ENCODE results near the gene NDUFA11.
A peak's percentile ranks its signal among the peaks of the same experiment; 100 is the strongest.
"Not testable (repeated sequence)": the region's sequence is repeated elsewhere in the genome, so short reads cannot be mapped to it uniquely, and the experiment has no call there.

The NDUFA11 gene

DNA sequence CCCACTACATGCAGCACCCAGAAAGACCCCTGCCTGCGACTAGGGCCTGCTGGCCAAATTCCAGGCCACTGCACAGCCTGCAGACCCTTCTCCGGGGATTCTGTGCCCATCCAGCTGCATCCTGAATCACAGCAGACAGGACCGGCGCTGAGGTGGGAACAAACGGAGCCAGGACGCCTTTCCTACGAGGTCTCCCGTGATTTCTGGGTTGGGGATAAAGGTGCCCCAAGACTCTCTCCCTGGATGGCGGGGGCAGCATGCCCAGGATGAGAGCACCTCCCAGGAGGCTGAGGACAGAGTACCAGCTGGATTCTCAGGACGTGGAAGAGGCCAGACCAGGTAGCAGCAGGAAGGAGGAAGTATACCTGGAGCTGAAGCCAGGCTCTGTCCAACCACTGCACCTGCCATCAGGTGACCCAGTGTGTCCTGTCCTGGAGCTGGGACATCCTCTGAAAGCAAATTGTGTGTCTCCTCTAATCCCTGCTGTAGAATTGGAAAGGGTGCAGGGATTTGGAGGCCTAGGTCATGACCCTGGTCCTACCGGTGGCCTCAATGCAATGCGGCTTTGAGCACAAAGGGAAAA, 29.9 kb downstream of the NDUFA11 start:
- no peak overlapping the region for H3K4me3 ChIP-seq (ENCODE audit: low read length)
- H3K36me3 ChIP-seq (ENCODE audit: control insufficient read depth, insufficient read depth, low read length), result no peaks in the 10 kb centered on the region
- no peak overlapping the region for H3K9ac ChIP-seq (ENCODE audit: low read length)
- H3K27ac ChIP-seq (ENCODE audit: low read depth, low read length), result no peak overlapping the region
- H3K27me3 ChIP-seq (ENCODE audit: control insufficient read depth, insufficient read depth, low read length), result no peaks in the 10 kb centered on the region
- no peaks in the 10 kb centered on the region for H3K4me1 ChIP-seq (ENCODE audit: control insufficient read depth, insufficient read depth, low read length)

DNA sequence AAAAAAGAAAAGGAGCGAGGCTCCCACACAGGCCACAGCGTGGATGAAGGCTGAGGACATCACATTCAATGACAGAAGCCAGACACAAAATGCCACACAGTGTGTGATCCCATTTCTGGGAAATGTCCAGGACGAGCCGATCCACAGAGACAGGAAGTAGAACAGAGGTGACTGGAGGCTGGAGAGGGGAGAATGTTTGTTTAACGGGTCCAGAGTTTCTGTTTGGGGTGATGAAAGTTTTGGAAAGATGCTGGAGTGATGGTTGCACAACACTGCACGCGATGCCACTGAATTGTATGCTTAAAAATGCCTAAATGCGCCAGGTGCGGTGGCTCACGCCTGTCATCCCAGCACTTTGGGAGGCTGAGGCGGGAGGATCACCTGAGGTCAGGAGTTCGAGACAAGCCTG, 32.6 kb downstream of the NDUFA11 start:
- Histone ChIP-seq H3K27ac (ENCODE audit: low read depth, low read length) (no peak overlapping the region), H3K27me3 (ENCODE audit: control insufficient read depth, insufficient read depth, low read length) (no peaks in the 10 kb centered on the region), H3K4me1 (ENCODE audit: control insufficient read depth, insufficient read depth, low read length) (no peaks in the 10 kb centered on the region), H3K4me3 (ENCODE audit: low read length) (no peak overlapping the region), H3K36me3 (ENCODE audit: control insufficient read depth, insufficient read depth, low read length) (no peaks in the 10 kb centered on the region), H3K9ac (ENCODE audit: low read length) (no peak overlapping the region)

DNA sequence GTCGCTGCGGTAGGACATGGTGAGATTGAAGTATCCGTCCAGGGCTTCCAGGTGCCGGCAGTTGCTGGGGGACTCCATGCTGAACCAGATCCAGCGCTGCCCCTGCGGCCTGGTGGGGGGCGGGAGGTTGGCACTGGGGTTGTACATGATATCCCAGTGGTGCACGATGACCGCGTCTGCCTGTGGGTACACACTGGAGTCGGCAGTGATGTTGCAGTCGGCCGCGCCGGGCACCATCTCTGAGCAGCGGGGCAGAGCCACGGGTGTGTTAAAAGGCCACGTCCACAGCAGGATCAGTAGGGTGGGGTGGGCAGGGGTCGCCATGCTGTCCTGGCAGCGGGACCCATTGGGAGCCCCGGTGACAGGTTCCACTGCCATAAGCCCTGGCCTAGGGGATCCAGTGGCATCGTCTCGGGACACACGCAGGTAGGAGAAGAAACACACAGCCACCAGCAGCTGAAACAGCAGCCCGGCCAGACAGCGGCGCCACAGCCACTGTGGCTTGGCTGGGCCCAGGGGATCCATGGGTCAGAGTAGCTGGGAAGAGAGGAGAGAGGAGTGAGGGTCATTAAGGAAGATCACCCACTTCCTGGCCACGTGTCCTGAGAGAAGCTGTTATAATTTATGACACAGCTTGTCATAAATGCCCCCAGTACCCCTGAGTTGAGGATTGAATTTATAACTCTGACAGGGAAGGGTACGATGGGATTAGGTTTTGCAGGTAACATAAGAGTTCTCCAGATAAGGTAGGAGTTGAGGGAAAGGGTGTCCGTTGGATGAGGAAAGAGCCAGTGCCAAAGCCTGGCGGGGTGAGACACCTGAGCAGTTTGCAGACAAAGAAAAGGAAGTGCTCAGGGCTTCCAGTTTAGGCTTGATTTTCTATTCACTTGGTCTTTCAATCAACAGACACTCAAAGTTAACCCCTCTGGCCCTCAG, 36.1 kb downstream of the NDUFA11 start:
- Histone ChIP-seq H3K27ac (ENCODE audit: low read depth, low read length) (no peak overlapping the region), H3K9ac (ENCODE audit: low read length) (no peak overlapping the region), H3K36me3 (ENCODE audit: control insufficient read depth, insufficient read depth, low read length) (no peaks in the 10 kb centered on the region), H3K4me1 (ENCODE audit: control insufficient read depth, insufficient read depth, low read length) (no peaks in the 10 kb centered on the region), H3K27me3 (ENCODE audit: control insufficient read depth, insufficient read depth, low read length) (no peaks in the 10 kb centered on the region), H3K4me3 (ENCODE audit: low read length) (no peak overlapping the region)

DNA sequence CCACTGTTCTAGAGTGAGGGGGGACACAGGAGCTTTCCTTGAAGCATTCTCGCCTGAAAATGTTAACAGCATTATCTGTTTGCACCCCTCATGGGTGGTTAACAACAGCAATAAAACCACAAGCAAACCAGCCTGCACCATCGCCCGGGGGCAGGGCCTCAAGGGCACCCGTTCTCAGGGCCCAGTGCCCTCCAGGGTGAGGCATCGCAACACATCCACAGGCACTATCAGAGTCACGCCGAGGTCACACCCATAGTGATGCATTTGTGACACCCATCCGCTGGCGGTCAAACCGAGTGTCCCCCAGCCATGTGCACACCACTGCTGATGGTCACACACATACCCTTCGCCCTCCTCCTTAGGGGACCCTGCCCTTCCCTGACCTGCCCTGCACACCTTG, 37.8 kb downstream of the NDUFA11 start:
- H3K4me1 ChIP-seq (ENCODE audit: control insufficient read depth, insufficient read depth, low read length), result no peaks in the 10 kb centered on the region
- H3K36me3 ChIP-seq (ENCODE audit: control insufficient read depth, insufficient read depth, low read length), result no peaks in the 10 kb centered on the region
- no peak overlapping the region for H3K4me3 ChIP-seq (ENCODE audit: low read length)
- H3K27me3 ChIP-seq (ENCODE audit: control insufficient read depth, insufficient read depth, low read length), result no peaks in the 10 kb centered on the region
- no peak overlapping the region for H3K27ac ChIP-seq (ENCODE audit: low read depth, low read length)
- no peak overlapping the region for H3K9ac ChIP-seq (ENCODE audit: low read length)

DNA sequence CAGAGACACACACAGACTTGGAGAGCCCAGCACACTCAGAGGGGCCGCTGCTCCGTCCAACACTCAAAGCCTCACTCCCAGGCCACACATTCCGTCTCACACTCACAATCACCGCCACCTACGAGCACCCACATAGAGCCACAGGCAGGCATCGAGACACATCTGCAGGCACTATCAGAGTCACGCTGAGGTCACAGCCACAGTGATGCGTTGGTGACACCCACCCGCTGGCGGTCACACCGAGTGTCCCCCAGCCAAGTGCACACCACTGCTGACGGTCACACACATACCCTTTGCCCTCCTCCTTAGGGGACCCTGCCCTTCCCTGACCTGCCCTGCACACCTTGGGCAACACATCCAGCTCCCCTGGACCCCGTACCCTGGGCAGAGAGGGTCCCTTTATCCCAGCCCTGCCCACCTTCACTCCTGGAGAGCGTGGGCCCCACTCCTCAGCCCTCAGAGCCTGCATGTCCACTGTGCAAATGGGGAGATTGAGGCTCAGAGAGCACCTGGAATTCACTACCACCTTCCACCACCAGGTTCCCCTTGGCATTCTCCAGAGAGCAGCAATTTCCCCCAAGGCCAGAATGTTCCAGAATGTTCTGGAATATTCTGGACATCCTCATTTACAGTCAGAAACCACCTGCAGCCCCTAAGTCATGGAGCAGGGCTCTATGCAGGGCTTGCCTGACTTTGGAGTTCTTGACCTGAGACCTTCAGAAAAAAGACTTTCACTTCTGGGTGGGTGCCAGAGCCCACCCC, 38.7 kb downstream of the NDUFA11 start:
- no peak overlapping the region for H3K4me3 ChIP-seq (ENCODE audit: low read length)
- no peaks in the 10 kb centered on the region for H3K4me1 ChIP-seq (ENCODE audit: control insufficient read depth, insufficient read depth, low read length)
- H3K27ac ChIP-seq (ENCODE audit: low read depth, low read length), result no peak overlapping the region
- H3K9ac ChIP-seq (ENCODE audit: low read length), result no peak overlapping the region
- H3K27me3 ChIP-seq (ENCODE audit: control insufficient read depth, insufficient read depth, low read length), result no peaks in the 10 kb centered on the region
- no peaks in the 10 kb centered on the region for H3K36me3 ChIP-seq (ENCODE audit: control insufficient read depth, insufficient read depth, low read length)

DNA sequence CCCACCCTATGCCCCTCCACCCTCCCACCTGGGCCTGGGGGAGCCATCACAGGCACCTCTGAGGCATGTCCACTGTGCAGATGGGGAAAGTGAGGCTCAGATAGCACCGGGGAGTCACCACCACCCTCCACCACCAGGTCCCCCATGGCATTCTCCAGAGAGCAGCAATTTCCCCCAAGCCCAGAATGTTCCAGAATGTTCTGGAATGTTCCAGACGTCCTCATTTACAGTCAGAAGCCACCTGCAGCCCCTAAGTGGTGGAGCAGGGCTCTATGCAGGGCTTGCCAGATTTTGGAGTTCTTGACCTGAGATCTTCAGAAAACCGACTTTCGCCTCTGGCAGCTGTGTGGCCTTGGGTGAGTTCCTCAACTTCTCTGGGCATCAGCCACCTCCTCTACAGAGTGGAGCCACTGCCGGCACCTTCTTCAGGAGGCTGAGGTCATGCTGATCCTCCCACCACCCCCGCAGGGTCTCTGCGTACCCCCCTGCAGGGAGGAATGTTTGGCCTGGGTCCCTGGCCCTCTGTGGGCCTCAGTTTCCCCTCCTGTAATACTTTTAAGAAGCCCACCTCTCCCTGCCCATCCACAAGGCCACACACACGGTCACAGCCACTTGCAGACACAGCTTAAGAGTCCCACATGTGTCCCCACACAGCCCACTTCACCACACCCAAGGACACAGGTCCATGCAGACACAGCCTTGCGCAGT, 39.4 kb downstream of the NDUFA11 start:
- no peaks in the 10 kb centered on the region for H3K36me3 ChIP-seq (ENCODE audit: control insufficient read depth, insufficient read depth, low read length)
- H3K27ac ChIP-seq (ENCODE audit: low read depth, low read length), result no peak overlapping the region
- H3K9ac ChIP-seq (ENCODE audit: low read length), result no peak overlapping the region
- H3K4me3 ChIP-seq (ENCODE audit: low read length), result no peak overlapping the region
- no peaks in the 10 kb centered on the region for H3K27me3 ChIP-seq (ENCODE audit: control insufficient read depth, insufficient read depth, low read length)
- H3K4me1 ChIP-seq (ENCODE audit: control insufficient read depth, insufficient read depth, low read length), result no peaks in the 10 kb centered on the region

DNA sequence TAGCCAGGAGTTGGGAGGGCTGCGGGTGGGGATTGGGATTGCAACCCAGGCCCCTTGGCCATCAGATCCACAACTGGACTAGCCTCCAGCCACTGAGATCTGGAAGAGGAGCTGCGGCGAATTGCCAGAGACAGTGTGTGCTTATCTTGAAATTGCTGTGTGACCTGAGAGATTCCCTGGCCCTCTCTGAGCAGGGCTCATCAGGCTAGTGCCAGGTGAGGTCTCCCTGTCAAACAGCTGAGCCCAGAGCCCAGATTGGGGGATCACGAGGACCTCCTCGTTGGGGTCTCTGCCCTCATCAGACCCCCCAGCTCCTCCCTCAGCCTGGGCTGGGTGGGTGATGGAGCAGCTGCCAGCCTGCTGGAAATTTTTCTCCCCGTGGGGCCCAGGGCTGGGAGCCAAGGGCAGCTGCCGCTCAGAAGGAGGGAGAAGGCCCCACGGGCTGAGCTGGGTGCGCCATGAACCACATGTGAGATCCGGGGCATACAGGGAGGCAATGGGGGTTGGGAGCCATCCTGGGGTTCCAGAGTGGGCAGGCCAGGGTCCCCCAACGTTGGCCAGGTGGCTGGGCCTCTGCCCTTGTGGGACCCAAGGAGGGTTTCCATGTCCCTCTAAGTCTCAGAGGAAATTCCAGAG, 40.4 kb downstream of the NDUFA11 start:
- Histone ChIP-seq H3K27ac (ENCODE audit: low read depth, low read length) (no peak overlapping the region), H3K9ac (ENCODE audit: low read length) (no peak overlapping the region), H3K27me3 (ENCODE audit: control insufficient read depth, insufficient read depth, low read length) (no peaks in the 10 kb centered on the region), H3K4me1 (ENCODE audit: control insufficient read depth, insufficient read depth, low read length) (no peaks in the 10 kb centered on the region), H3K4me3 (ENCODE audit: low read length) (no peak overlapping the region), H3K36me3 (ENCODE audit: control insufficient read depth, insufficient read depth, low read length) (no peaks in the 10 kb centered on the region)

DNA sequence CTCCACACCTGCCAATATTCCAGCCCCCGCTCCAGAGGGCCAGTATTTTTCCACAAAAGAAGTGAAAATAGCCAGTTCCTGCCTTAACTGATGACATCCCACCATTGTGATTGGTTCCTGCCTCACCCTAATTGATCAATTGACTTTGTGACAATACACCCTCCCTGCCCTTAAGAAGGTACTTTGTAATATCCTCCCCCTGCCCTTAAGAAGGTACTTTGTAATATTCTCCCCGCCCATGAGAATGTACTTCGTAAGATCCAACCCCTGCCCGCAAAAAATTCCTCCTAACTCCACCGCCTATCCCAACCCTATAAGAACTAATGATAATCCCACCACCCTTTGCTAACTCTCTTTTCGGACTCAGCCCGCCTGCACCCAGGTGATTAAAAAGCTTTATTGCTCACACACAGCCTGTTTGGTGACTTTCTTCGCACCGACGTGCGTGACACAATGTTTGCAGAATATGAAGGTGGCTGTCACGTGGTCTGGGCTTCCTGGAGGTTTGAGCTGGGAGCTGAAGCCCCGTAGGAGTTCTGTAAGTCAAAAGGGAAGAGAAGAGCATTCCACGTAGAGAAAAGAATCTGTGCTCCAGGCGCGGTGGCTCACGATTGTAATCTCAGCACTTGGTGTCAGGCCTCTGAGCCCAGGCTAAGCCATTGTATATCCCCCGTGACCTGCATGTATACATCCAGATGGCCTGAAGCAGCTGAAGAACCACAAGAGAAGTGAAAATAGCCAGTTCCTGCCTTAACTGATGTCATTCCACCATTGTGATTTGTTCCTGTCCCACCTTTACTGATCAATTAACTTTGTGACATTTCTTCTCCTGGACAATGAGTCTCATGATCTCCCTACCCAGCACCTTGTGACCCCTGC, 46.1 kb downstream of the NDUFA11 start:
- no peaks in the 10 kb centered on the region for H3K27me3 ChIP-seq (ENCODE audit: control insufficient read depth, insufficient read depth, low read length)
- H3K36me3 ChIP-seq (ENCODE audit: control insufficient read depth, insufficient read depth, low read length), result no peaks in the 10 kb centered on the region
- H3K4me1 ChIP-seq (ENCODE audit: control insufficient read depth, insufficient read depth, low read length), result no peaks in the 10 kb centered on the region
- H3K4me3 ChIP-seq (ENCODE audit: low read length), result no peak overlapping the region
- H3K27ac ChIP-seq (ENCODE audit: low read depth, low read length), result no peak overlapping the region
- no peak overlapping the region for H3K9ac ChIP-seq (ENCODE audit: low read length)

DNA sequence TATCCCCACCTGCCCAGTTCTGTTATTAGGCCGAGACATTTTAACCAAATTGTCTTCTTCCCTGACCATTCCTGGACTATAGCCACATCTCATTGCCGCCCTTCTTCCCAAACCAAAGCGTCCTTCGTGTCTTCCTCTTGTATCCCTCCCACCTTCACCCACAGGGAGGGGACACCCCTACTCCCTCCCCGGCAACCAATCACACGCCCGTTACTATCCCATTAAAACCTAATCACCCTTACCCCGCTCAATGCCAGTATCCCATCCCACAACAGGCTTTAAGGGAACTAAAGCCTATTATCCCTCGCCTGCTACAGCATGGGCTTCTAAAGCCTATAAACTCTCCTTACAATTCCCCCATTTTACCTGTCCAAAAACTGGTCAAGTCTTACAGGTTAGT, 48.4 kb downstream of the NDUFA11 start:
- not testable (repeated sequence) for H3K9ac ChIP-seq (ENCODE audit: low read length); H3K36me3 ChIP-seq (ENCODE audit: control insufficient read depth, insufficient read depth, low read length); H3K4me1 ChIP-seq (ENCODE audit: control insufficient read depth, insufficient read depth, low read length); H3K27ac ChIP-seq (ENCODE audit: low read depth, low read length); H3K27me3 ChIP-seq (ENCODE audit: control insufficient read depth, insufficient read depth, low read length); H3K4me3 ChIP-seq (ENCODE audit: low read length)

DNA sequence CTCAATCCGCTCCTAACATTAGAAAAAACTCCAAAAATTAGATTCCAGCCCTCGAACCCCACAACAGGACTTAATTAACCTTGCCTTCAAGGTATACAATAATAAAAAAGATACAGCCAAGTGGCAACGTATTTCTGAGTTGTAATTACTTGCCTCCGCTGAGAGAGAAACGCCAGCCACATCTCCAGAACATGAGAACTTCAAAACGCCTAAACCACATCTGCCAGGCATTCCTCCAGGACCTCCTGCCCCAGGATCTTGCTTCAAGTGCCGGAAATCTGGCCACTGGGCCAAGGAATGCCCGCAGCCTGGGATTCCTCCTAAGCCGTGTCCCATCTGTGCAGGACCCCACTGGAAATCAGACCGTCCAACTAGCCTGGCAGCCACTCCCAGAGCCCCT, 49.5 kb downstream of the NDUFA11 start:
- H3K27me3 ChIP-seq (ENCODE audit: control insufficient read depth, insufficient read depth, low read length); H3K36me3 ChIP-seq (ENCODE audit: control insufficient read depth, insufficient read depth, low read length); H3K4me1 ChIP-seq (ENCODE audit: control insufficient read depth, insufficient read depth, low read length); H3K9ac ChIP-seq (ENCODE audit: low read length); H3K4me3 ChIP-seq (ENCODE audit: low read length); H3K27ac ChIP-seq (ENCODE audit: low read depth, low read length): not testable (repeated sequence)

DNA sequence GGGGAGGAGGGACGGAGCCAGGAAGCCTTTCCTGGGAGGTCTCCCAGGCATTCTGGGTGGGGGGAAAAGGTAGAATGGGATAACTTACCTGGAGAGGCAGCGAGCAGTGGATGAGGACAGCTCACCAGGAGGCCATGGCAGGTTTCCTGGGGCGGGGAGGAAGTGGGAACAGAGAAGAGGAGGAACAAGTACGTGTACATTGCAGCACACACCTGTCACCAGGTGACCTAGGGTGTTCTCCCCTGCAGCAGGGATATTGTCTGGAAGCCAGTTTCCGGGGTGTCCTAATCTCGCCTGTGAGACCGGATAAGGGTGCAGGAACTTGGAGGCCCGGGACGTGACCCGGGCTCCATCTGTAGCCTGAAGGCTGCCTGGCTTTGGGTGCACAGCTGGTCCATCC, 52.3 kb downstream of the NDUFA11 start, which contains the start of gene FUT3:
TSS of gene FUT3 (minus strand) at position 148 of the 400 bp plus-strand sequence.
- H3K4me3 ChIP-seq (ENCODE audit: low read length), result peak within 1 kb of the TSS; percentile 69
- H3K27ac ChIP-seq (ENCODE audit: low read depth, low read length), result no peak within 1 kb of the TSS
- H3K9ac ChIP-seq (ENCODE audit: low read length), result peak within 1 kb of the TSS; percentile 24
- H3K36me3 ChIP-seq (ENCODE audit: control insufficient read depth, insufficient read depth, low read length), result no peaks in the 10 kb centered on the region
- no peaks in the 10 kb centered on the region for H3K27me3 ChIP-seq (ENCODE audit: control insufficient read depth, insufficient read depth, low read length)
- H3K4me1 ChIP-seq (ENCODE audit: control insufficient read depth, insufficient read depth, low read length), result peaks cover 3% of the 10 kb centered on the region

All from rectal smooth muscle tissue (tissue), 1 donor.